ENCODE results near the gene PYDC2. TPM values are rescaled to one million over a fixed set of nuclear protein-coding genes. Genes with fewer than 3 reads are reported as not detected.

The PYDC2 gene
- total RNA-seq, 3 donors from 2014 or later, result not detected

DNA sequence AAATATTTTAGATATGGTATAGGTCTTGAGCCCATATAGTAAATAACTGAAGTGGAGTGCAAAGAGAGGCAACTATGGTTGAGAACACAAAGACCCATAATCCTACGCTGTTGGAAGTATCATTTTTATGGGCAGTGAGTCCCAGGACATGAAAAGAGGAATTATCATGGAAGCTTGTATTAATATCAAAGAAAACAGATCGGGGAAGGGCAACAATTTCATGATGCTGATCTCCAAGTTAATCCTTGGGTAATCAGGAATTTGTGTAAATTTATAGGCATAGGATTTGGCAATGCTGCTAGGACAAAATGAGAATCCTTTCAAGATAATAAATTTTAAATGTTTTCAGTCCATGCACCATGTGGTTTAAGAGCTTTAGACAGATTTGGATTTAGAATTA lies 40.2 kb upstream of the PYDC2 start:
- H3K36me3 ChIP-seq (ENCODE audit: low read depth), result no peaks in the 10 kb centered on the region
- no peak for ATAC-seq
- no peak for DNase-seq
- no peaks in the 10 kb centered on the region for H3K9me3 ChIP-seq
- TF ChIP-seq, protein P1, sequence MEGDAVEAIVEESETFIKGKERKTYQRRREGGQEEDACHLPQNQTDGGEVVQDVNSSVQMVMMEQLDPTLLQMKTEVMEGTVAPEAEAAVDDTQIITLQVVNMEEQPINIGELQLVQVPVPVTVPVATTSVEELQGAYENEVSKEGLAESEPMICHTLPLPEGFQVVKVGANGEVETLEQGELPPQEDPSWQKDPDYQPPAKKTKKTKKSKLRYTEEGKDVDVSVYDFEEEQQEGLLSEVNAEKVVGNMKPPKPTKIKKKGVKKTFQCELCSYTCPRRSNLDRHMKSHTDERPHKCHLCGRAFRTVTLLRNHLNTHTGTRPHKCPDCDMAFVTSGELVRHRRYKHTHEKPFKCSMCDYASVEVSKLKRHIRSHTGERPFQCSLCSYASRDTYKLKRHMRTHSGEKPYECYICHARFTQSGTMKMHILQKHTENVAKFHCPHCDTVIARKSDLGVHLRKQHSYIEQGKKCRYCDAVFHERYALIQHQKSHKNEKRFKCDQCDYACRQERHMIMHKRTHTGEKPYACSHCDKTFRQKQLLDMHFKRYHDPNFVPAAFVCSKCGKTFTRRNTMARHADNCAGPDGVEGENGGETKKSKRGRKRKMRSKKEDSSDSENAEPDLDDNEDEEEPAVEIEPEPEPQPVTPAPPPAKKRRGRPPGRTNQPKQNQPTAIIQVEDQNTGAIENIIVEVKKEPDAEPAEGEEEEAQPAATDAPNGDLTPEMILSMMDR (IDR thresholded peaks at IDR 0.05), result no peak
- intact Hi-C loops (cut with DNase I, micrococcal nuclease), result no loop called here
- no peaks in the 10 kb centered on the region for H3K4me1 ChIP-seq (ENCODE audit: low read depth)
- no peak overlapping the region for H3K4me3 ChIP-seq

DNA sequence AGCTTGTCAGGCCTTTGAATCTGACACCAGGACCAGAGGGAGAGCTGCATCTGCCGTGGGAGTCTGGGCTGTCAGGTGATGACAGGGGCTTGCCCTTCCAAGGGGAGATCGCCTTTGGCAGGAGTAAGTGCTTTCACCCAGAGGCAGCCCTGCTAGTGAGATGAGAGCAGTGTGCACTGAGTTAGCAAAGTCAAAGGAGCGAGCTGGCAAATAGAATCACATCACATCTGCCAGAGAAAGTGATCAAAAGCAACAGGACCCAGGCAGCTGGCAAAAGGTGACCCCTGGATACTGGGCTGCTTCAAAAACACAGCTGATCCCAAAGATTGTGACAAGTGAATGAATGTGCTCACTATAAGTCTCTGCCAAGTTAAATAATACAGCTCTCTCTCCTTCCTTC lies 36.1 kb upstream of the PYDC2 start:
- no peaks in the 10 kb centered on the region for H3K4me1 ChIP-seq (ENCODE audit: low read depth)
- no peaks in the 10 kb centered on the region for H3K9me3 ChIP-seq
- ATAC-seq (no peak), DNase-seq (no peak)
- no peaks in the 10 kb centered on the region for H3K36me3 ChIP-seq (ENCODE audit: low read depth)
- TF ChIP-seq, protein P1 (IDR thresholded peaks at IDR 0.05), result no peak
- no peak overlapping the region for H3K4me3 ChIP-seq
- intact Hi-C loops (cut with DNase I, micrococcal nuclease), result no loop called here

DNA sequence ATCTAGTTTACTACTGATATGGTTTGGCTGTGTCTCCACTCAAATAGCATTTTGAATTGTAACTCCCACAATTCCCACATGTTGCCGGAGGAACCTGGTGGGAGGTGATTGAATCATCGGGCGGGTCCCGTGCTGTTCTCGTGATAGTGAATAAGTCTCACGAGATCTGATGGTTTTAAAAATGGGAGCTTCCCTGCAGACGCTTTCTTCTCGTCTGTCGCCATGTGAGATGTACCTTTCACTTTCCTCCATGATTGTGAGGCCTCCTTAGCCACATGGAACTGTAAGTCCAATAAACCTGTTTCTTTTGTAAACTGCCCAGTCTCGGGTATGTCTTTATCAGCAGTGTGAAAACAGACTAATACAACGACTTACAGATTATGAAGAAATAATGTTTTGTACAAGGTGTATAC lies 35.6 kb upstream of the PYDC2 start:
- intact Hi-C loops (cut with DNase I, micrococcal nuclease), result no loop called here
- TF ChIP-seq, protein P1 (IDR thresholded peaks at IDR 0.05), result no peak
- no peaks in the 10 kb centered on the region for H3K9me3 ChIP-seq
- DNase-seq (no peak), ATAC-seq (no peak)
- no peak overlapping the region for H3K4me3 ChIP-seq
- no peaks in the 10 kb centered on the region for H3K36me3 ChIP-seq (ENCODE audit: low read depth)
- no peaks in the 10 kb centered on the region for H3K4me1 ChIP-seq (ENCODE audit: low read depth)

DNA sequence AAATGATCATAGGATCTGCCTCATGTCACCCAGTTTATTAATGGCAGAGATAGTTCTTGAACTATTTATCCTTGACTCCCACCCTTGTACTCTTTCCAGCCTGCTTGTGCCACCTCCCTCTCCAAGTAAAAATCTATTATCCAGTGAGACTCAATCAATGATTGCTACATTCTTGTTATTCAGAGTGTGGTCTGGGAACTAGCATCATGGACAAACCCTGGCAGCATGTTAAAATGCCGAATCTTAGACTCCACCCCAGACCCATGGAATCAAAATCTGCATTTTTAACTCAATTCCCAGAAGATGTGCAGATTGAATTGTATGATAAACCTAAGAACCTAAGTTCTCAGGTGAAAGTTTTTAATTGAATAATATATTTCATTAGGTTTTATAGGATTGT lies 34.7 kb upstream of the PYDC2 start:
- intact Hi-C loops (cut with DNase I, micrococcal nuclease), result no loop called here
- TF ChIP-seq, protein P1 (IDR thresholded peaks at IDR 0.05), result no peak
- Histone ChIP-seq H3K36me3 (ENCODE audit: low read depth) (no peaks in the 10 kb centered on the region), H3K4me3 (no peak overlapping the region), H3K9me3 (no peaks in the 10 kb centered on the region), H3K4me1 (ENCODE audit: low read depth) (no peaks in the 10 kb centered on the region)
- DNase-seq, result no peak
- ATAC-seq, result no peak

DNA sequence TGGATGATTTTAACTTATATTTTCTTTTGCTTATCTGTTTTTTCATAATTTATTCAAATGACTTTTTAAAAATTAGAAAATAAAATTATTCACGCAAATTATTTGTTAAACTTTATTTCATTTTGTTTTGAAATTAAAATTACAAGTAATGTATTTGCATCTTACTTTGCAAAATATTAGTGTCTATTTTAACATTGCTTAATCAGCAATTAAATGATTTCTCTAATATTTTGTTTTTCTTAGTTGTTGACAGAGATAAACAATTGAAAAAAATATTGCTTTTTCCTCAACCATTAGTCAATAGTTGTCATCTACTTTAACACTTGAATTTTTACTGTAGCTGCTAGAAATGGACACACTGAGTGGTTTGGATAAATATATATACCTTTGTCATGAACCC lies 32.8 kb upstream of the PYDC2 start:
- Histone ChIP-seq H3K9me3 (no peaks in the 10 kb centered on the region), H3K4me3 (no peak overlapping the region), H3K4me1 (ENCODE audit: low read depth) (no peaks in the 10 kb centered on the region), H3K36me3 (ENCODE audit: low read depth) (no peaks in the 10 kb centered on the region)
- ATAC-seq (no peak), DNase-seq (no peak)
- intact Hi-C loops (cut with DNase I, micrococcal nuclease), result no loop called here
- TF ChIP-seq, protein P1 (IDR thresholded peaks at IDR 0.05), result no peak

DNA sequence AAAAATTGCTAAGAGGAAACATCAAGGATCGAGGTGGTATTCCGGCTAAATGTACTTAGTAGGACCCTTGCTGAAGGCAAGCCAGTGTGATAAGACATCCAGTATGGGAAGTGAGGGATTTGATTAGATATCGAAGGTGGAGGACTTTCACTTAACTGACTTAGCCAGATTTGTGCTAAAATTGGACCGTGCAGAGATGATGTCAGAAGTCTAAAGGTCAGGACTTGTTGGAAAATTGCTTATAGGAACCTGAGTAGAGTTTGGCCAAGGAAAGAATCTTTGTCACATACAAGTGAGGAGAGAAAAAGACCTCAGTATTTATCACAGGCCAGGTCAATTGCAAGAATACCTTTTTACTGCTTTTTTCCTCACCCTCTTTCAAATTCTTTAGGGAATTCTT lies 30.9 kb upstream of the PYDC2 start:
- no peaks in the 10 kb centered on the region for H3K4me1 ChIP-seq (ENCODE audit: low read depth)
- no peaks in the 10 kb centered on the region for H3K36me3 ChIP-seq (ENCODE audit: low read depth)
- intact Hi-C loops (cut with DNase I, micrococcal nuclease), result no loop called here
- TF ChIP-seq, protein P1 (IDR thresholded peaks at IDR 0.05), result no peak
- no peak for ATAC-seq
- no peak overlapping the region for H3K4me3 ChIP-seq
- DNase-seq, result no peak
- no peaks in the 10 kb centered on the region for H3K9me3 ChIP-seq
